Raji (cell line): ENCODE results near the gene SULT1E1.

Source experiments
- POLR2A ChIP-seq: IDR thresholded peaks from 2 replicates; pipeline ENCODE4 v1.6.1; 2011; ENCODE audit warnings: low read depth, low read length, control low read depth; ENCODE audit not compliant: insufficient read depth

SULT1E1 gene

GRCh38 chr4:69830192-69830559 is 29.8 kb downstream of the SULT1E1 start:
- TF ChIP-seq POLR2A = no peak

GRCh38 chr4:69829678-69830077 is 30.3 kb downstream of the SULT1E1 start:
- no peak for TF ChIP-seq POLR2A

GRCh38 chr4:69828828-69829227 is 31.1 kb downstream of the SULT1E1 start:
- no peak for TF ChIP-seq POLR2A

GRCh38 chr4:69823481-69824186 is 36.3 kb downstream of the SULT1E1 start:
- TF ChIP-seq POLR2A = no peak

- no peak for TF ChIP-seq POLR2A
These were observed 36.9 kb downstream of the SULT1E1 start for GRCh38 chr4:69823048-69823447.

GRCh38 chr4:69822198-69822597 is 37.7 kb downstream of the SULT1E1 start:
- TF ChIP-seq POLR2A = no peak

- TF ChIP-seq POLR2A = no peak
These were observed 41.8 kb downstream of the SULT1E1 start for GRCh38 chr4:69818060-69818639.

- no peak for TF ChIP-seq POLR2A
These were observed 43.7 kb downstream of the SULT1E1 start for GRCh38 chr4:69816236-69816635.

GRCh38 chr4:69813628-69814027 is 46.3 kb downstream of the SULT1E1 start:
- TF ChIP-seq POLR2A = no peak

GRCh38 chr4:69811166-69811565 is 48.8 kb downstream of the SULT1E1 start:
- no peak for TF ChIP-seq POLR2A

- no peak for TF ChIP-seq POLR2A
These were observed 59.3 kb downstream of the SULT1E1 start for GRCh38 chr4:69800599-69800998.

- no peak for TF ChIP-seq POLR2A
These were observed 60.6 kb downstream of the SULT1E1 start for GRCh38 chr4:69799337-69799736.

- no peak for TF ChIP-seq POLR2A
These were observed 66.2 kb downstream of the SULT1E1 start for GRCh38 chr4:69793732-69794131.
